HG03039 (cell line): ENCODE data around the gene PIM2.

Experiments
- ATAC-seq: cut with Tn5 transposase; IDR thresholded peaks from one replicate; pipeline ENCODE4 v1.9.1; 2021; ENCODE audit warnings: mild to moderate bottlenecking, moderate library complexity; ENCODE audit not compliant: unreplicated experiment

PIM2 gene

GRCh38 chrX:48936429-48937053, 17.7 kb upstream of the PIM2 start:
- no peak for ATAC-seq

- no peak for ATAC-seq
Measured at GRCh38 chrX:48935301-48935670, 16.5 kb upstream of the PIM2 start.

- no peak for ATAC-seq
Measured at GRCh38 chrX:48934581-48935300, 15.9 kb upstream of the PIM2 start.

- ATAC-seq, result no peak
Measured at GRCh38 chrX:48933757-48934156, 14.9 kb upstream of the PIM2 start.

GRCh38 chrX:48927736-48928382, 9.0 kb upstream of the PIM2 start:
- ATAC-seq, result no peak

- no peak for ATAC-seq
Measured at GRCh38 chrX:48927123-48927522, 8.3 kb upstream of the PIM2 start.

GRCh38 chrX:48924270-48924669, 5.4 kb upstream of the PIM2 start:
- ATAC-seq, result no peak

GRCh38 chrX:48923771-48924170, 4.9 kb upstream of the PIM2 start:
- no peak for ATAC-seq

- ATAC-seq, result no peak
Measured at GRCh38 chrX:48920718-48921104, 1.9 kb upstream of the PIM2 start.

- no peak for ATAC-seq
Measured at GRCh38 chrX:48919947-48920717, 1.3 kb upstream of the PIM2 start.

- peak; percentile 16 for ATAC-seq
Measured at GRCh38 chrX:48919360-48919841, 577 bp upstream of the PIM2 start.

GRCh38 chrX:48918301-48918642, 552 bp downstream of the PIM2 start:
- no peak for ATAC-seq

GRCh38 chrX:48917139-48918001, 1.5 kb downstream of the PIM2 start:
- no peak for ATAC-seq

- no peak for ATAC-seq
Measured at GRCh38 chrX:48914593-48915493, 4.0 kb downstream of the PIM2 start.

GRCh38 chrX:48913605-48914366, 5.0 kb downstream of the PIM2 start:
- ATAC-seq, result no peak

- ATAC-seq, result peak; percentile 46
Measured at GRCh38 chrX:48911412-48912182, 7.2 kb downstream of the PIM2 start, which contains the start of gene SLC35A2. TSS of gene SLC35A2 (minus strand) at chrX:48911646. CDS start at chrX:48911636, 10 bp downstream.

GRCh38 chrX:48910926-48911411, 7.9 kb downstream of the PIM2 start:
- ATAC-seq, result no peak
